ENCODE results near the gene CHFR. TPM values are rescaled to one million over a fixed set of nuclear protein-coding genes. Genes with fewer than 3 reads are reported as not detected.

CHFR gene, protein sequence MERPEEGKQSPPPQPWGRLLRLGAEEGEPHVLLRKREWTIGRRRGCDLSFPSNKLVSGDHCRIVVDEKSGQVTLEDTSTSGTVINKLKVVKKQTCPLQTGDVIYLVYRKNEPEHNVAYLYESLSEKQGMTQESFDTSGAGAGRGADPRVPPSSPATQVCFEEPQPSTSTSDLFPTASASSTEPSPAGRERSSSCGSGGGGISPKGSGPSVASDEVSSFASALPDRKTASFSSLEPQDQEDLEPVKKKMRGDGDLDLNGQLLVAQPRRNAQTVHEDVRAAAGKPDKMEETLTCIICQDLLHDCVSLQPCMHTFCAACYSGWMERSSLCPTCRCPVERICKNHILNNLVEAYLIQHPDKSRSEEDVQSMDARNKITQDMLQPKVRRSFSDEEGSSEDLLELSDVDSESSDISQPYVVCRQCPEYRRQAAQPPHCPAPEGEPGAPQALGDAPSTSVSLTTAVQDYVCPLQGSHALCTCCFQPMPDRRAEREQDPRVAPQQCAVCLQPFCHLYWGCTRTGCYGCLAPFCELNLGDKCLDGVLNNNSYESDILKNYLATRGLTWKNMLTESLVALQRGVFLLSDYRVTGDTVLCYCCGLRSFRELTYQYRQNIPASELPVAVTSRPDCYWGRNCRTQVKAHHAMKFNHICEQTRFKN
- total RNA-seq: 37.5 and 38.5 TPM in 2 replicates

DNA sequence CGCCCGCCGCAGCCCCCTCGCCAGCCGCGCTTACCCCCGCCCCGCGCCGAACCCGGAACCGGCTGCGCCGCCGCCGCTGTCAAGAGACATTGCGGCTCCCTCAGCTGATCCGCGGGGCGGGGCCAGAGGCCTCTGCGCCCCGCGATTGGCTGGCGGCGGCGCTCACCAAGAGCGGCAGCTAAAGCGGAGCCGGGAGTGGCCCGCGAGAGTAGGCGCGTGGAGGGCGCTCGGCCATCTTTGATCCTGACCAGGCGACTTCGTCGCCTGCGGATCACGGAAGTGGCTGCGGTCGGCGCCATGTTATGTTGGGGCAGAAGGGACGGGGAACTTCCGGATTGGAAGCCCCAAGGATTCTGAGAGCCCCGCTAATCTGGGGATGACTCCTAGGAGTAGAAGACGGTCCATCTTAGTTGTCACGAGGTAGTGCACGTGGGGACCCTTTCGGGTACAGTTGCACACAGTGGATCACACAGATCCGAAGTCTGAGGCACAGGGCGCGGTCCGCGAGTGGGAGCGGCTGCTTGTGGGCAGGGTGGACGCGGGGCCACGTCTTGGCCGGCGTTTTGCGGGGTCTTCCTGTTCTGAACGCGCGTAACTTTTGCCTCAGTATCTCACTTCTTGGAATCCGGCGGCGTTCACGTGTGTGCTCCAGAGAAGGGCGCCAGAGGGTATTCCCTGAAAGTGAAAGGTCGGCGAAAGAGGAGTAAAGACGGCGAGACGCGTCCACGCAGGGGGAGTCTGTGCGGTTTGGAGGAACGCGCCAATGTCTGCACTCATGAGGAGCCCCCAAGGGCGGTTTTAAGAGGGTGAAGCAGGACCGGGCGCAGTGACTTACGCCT lies at the start of gene CHFR:
CHFR (minus strand) TSS at position 93 of the 839 bp plus-strand sequence. CDS start 277 bp downstream, outside the sequence.

DNA sequence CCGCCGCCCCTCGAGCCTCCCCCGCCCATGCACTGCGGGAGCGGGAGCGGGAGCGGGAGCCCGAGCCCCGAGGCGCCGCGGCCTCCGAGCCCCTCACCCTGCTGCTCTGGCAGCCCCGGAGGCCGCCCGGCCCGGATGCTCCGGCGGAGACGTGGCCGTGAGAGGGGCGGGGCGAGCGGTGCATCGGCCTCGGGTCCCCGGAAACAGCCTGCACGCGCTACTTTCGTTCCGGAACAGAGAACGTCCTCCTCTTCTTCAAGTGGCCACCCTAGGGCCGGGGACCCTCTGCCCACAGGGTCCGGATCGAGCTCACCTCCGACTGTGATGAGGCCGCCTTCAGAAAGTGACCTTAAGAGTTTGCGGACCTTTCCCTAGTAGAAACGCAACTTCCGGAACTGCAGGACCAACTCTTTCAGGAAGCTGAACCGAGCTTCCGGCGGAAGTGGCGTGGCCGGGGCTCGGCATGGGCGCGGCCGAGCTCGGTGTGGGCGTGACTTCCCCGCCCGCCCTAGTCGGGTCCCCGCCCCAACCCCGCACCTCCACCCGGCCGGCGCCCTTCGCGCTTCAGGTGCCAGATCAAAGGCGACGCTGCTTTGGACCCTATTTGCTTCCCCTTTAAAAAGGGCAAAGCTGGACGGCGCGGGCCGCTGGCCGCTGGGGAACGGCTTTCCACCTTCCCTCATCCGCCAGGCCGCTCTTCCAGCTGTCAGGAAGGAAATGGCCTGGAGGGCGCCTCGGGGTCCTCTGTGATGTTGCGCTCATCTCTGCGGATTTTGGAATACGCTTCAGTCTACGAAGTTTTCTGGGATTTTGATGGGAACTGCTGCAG lies 58.5 kb downstream of the CHFR start, which contains the start of gene GOLGA3:
GOLGA3 (minus strand) TSS at position 164 of the 829 bp plus-strand sequence. CDS start 6,741 bp downstream, outside the sequence.

Other genes starting within 250 kb of the CHFR start
- 34.5 and 54.2 TPM in 2 replicates for gene POLE, start 200.3 kb downstream of the CHFR start, total RNA-seq
- 9.6 and 11.1 TPM in 2 replicates for gene PXMP2, start 200.0 kb downstream of the CHFR start, total RNA-seq
- gene PGAM5, start 176.8 kb downstream of the CHFR start, total RNA-seq: 40.8 and 77.4 TPM in 2 replicates
- 64.3 and 82.3 TPM in 2 replicates for gene ANKLE2, start 125.8 kb downstream of the CHFR start, total RNA-seq
- 67.2 and 110 TPM in 2 replicates for gene GOLGA3, start 58.7 kb downstream of the CHFR start, total RNA-seq
- 11.0 and 11.1 TPM in 2 replicates for gene ZNF605, start 68.7 kb upstream of the CHFR start, total RNA-seq
- gene ZNF26, start 98.8 kb upstream of the CHFR start, total RNA-seq: 16.8 and 22.8 TPM in 2 replicates
- 16.2 and 17.8 TPM in 2 replicates for gene ZNF84, start 149.9 kb upstream of the CHFR start, total RNA-seq
- gene ZNF140, start 193.3 kb upstream of the CHFR start, total RNA-seq: 11.0 and 16.4 TPM in 2 replicates
- 1.1 and 1.4 TPM in 2 replicates for gene ZNF891, start 242.7 kb upstream of the CHFR start, total RNA-seq
- gene ZNF10, start 243.0 kb upstream of the CHFR start, total RNA-seq: 2.9 and 3.5 TPM in 2 replicates